HEK293T (cell line): Measurements from ENCODE around the gene GPR180.

Source experiments
- FOXM1 ChIP-seq: fragments of 450-650 bp; IDR thresholded peaks from 2 replicates; pipeline ENCODE4 v1.6.1; 2017; ENCODE audit warnings: mild to moderate bottlenecking, borderline replicate concordance
- L3MBTL2 ChIP-seq: fragments of 450-650 bp; conservative IDR thresholded peaks from 2 replicates; pipeline ENCODE4 v1.6.1; 2016; ENCODE audit warnings: mild to moderate bottlenecking
- LEF1 ChIP-seq: fragments of 450-650 bp; IDR thresholded peaks from 2 replicates; pipeline ENCODE4 v1.6.1; 2017; ENCODE audit warnings: mild to moderate bottlenecking, borderline replicate concordance
- SP1 ChIP-seq: fragments of 450-650 bp; IDR thresholded peaks from 2 replicates; pipeline ENCODE4 v1.6.1; 2017
- SUZ12 ChIP-seq: fragments of 450-650 bp; IDR thresholded peaks from 2 replicates; pipeline ENCODE4 v1.6.1; 2016; ENCODE audit warnings: mild to moderate bottlenecking

GRCh38 chr13:94595950-94596574, 5.6 kb upstream of the GPR180 start, which contains the start of gene TGDS:
- TF ChIP-seq FOXM1 (no peak), L3MBTL2 (no peak), SUZ12 (no peak), SP1 (no peak), LEF1 (no peak)
